ENCODE data around the gene CYP4F8.

CYP4F8 gene

GRCh38 chr19:15616183-15616582 lies 1.2 kb downstream of the CYP4F8 start:
- H3K27ac ChIP-seq (ENCODE audit: low read length), result no peak overlapping the region

GRCh38 chr19:15616627-15617270 lies 1.7 kb downstream of the CYP4F8 start:
- H3K27ac ChIP-seq (ENCODE audit: low read length), result no peak overlapping the region
- H3K79me2 ChIP-seq (ENCODE audit: low read length), result no peaks in the 10 kb centered on the region
- H3K9ac ChIP-seq (ENCODE audit: low read length), result no peak overlapping the region
- no peak overlapping the region for H2AFZ ChIP-seq (ENCODE audit: low read depth, low read length)
- TF ChIP-seq EZH2phosphoT487 (IDR thresholded peaks at IDR 0.05; ENCODE audit: low read depth), result no peak
- no peak for TF ChIP-seq CTCF (IDR thresholded peaks at IDR 0.05; ENCODE audit: low read depth, low read length)
- no peaks in the 10 kb centered on the region for H3K4me1 ChIP-seq (ENCODE audit: low read length)
- no peaks in the 10 kb centered on the region for H3K36me3 ChIP-seq (replicated peaks; ENCODE audit: low read depth, low read length)
- 0 out of 2 replicates have a peak, but pooled peaks cover 5% of the 10 kb centered on the region for H3K27me3 ChIP-seq (ENCODE audit: low read depth, low read length)
- H3K4me3 ChIP-seq (ENCODE audit: low read length), result no peak overlapping the region
- H4K20me1 ChIP-seq (ENCODE audit: insufficient read depth, low read length), result no peaks in the 10 kb centered on the region; the same call in 1 of the 2 replicates
- H3K9me3 ChIP-seq (ENCODE audit: insufficient read depth, low read length), result no peaks in the 10 kb centered on the region
- no peak overlapping the region for H3K4me2 ChIP-seq (ENCODE audit: low read length)

More at GRCh38 chr19:15616183-15616582, 1.2 kb downstream of the CYP4F8 start:
- Histone ChIP-seq H3K4me2 (ENCODE audit: low read length) (no peak overlapping the region), H3K79me2 (ENCODE audit: low read length) (no peaks in the 10 kb centered on the region), H3K9me3 (ENCODE audit: insufficient read depth, low read length) (no peaks in the 10 kb centered on the region), H4K20me1 (ENCODE audit: insufficient read depth, low read length) (no peaks in the 10 kb centered on the region; the same call in 1 of the 2 replicates), H3K4me3 (ENCODE audit: low read length) (no peak overlapping the region), H2AFZ (ENCODE audit: low read depth, low read length) (no peak overlapping the region), H3K27me3 (ENCODE audit: low read depth, low read length) (0 out of 2 replicates have a peak, but pooled peaks cover 5% of the 10 kb centered on the region), H3K36me3 (replicated peaks; ENCODE audit: low read depth, low read length) (no peaks in the 10 kb centered on the region), H3K4me1 (ENCODE audit: low read length) (no peaks in the 10 kb centered on the region), H3K9ac (ENCODE audit: low read length) (no peak overlapping the region)
- TF ChIP-seq EZH2phosphoT487 (IDR thresholded peaks at IDR 0.05; ENCODE audit: low read depth), result no peak
- TF ChIP-seq CTCF (IDR thresholded peaks at IDR 0.05; ENCODE audit: low read depth, low read length), result no peak

GRCh38 chr19:15618321-15618720 lies 3.3 kb downstream of the CYP4F8 start:
- no peak overlapping the region for H3K9ac ChIP-seq (ENCODE audit: low read length)
- H3K4me1 ChIP-seq (ENCODE audit: low read length), result no peaks in the 10 kb centered on the region
- H3K79me2 ChIP-seq (ENCODE audit: low read length), result no peaks in the 10 kb centered on the region
- H3K4me2 ChIP-seq (ENCODE audit: low read length), result no peak overlapping the region
- no peak overlapping the region for H3K27ac ChIP-seq (ENCODE audit: low read length)
- peaks cover 5% of the 10 kb centered on the region for H4K20me1 ChIP-seq (ENCODE audit: insufficient read depth, low read length)
- 0 out of 2 replicates have a peak, but pooled peaks cover 5% of the 10 kb centered on the region for H3K27me3 ChIP-seq (ENCODE audit: low read depth, low read length)
- TF ChIP-seq EZH2phosphoT487 (IDR thresholded peaks at IDR 0.05; ENCODE audit: low read depth), result no peak
- no peak for TF ChIP-seq CTCF (IDR thresholded peaks at IDR 0.05; ENCODE audit: low read depth, low read length)
- H3K4me3 ChIP-seq (ENCODE audit: low read length), result no peak overlapping the region
- H3K9me3 ChIP-seq (ENCODE audit: insufficient read depth, low read length), result no peaks in the 10 kb centered on the region
- no peaks in the 10 kb centered on the region for H3K36me3 ChIP-seq (replicated peaks; ENCODE audit: low read depth, low read length)
- no peak overlapping the region for H2AFZ ChIP-seq (ENCODE audit: low read depth, low read length)

GRCh38 chr19:15621801-15622200 lies 6.8 kb downstream of the CYP4F8 start:
- Histone ChIP-seq H3K4me3 (ENCODE audit: low read length) (no peak overlapping the region), H3K9me3 (ENCODE audit: insufficient read depth, low read length) (no peaks in the 10 kb centered on the region), H3K36me3 (replicated peaks; ENCODE audit: low read depth, low read length) (no peaks in the 10 kb centered on the region), H3K79me2 (ENCODE audit: low read length) (no peaks in the 10 kb centered on the region), H3K27me3 (ENCODE audit: low read depth, low read length) (0 out of 2 replicates have a peak, but pooled peaks cover under 1% of the 10 kb centered on the region), H3K9ac (ENCODE audit: low read length) (no peak overlapping the region), H2AFZ (ENCODE audit: low read depth, low read length) (no peak overlapping the region), H3K27ac (ENCODE audit: low read length) (no peak overlapping the region), H3K4me1 (ENCODE audit: low read length) (no peaks in the 10 kb centered on the region), H3K4me2 (ENCODE audit: low read length) (no peak overlapping the region), H4K20me1 (ENCODE audit: insufficient read depth, low read length) (peaks cover 12% of the 10 kb centered on the region)
- TF ChIP-seq EZH2phosphoT487 (IDR thresholded peaks at IDR 0.05; ENCODE audit: low read depth) (no peak), CTCF (IDR thresholded peaks at IDR 0.05; ENCODE audit: low read depth, low read length) (no peak)

All from OCI-LY3 (cell line).